Caki2 (cell line): ENCODE results near the gene EFHD1. TPM values are rescaled to one million over a fixed set of nuclear protein-coding genes. Genes with fewer than 3 reads are reported as not detected.
"Not testable (repeated sequence)": the region's sequence is repeated elsewhere in the genome, so short reads cannot be mapped to it uniquely, and the experiment has no call there.

Experiments
- DNase-seq: peaks from one replicate; pipeline ENCODE4 v3.0.0-alpha.2; 2015; ENCODE audit warnings: low read depth
- in situ Hi-C: cut with HindIII; loops from 2 replicates; pipeline ENCODE4 v1.10.0; 2016; ENCODE audit warnings: low sequenced_read_pairs, low pct_unique_long_range_greater_than_20kb, mixed read lengths
- total RNA-seq: library from RNA; depleted of rRNA; stranded (reverse); fragments of >200 nt; shearing (Covaris generic); gene quantifications from 2 replicates; pipeline ENCODE4 v1.2.3, GENCODE V29; 2014; ENCODE audit warnings: low replicate concordance

The EFHD1 gene
- total RNA-seq, 1 experiment from 2014 or later: 0.57 TPM

DNA sequence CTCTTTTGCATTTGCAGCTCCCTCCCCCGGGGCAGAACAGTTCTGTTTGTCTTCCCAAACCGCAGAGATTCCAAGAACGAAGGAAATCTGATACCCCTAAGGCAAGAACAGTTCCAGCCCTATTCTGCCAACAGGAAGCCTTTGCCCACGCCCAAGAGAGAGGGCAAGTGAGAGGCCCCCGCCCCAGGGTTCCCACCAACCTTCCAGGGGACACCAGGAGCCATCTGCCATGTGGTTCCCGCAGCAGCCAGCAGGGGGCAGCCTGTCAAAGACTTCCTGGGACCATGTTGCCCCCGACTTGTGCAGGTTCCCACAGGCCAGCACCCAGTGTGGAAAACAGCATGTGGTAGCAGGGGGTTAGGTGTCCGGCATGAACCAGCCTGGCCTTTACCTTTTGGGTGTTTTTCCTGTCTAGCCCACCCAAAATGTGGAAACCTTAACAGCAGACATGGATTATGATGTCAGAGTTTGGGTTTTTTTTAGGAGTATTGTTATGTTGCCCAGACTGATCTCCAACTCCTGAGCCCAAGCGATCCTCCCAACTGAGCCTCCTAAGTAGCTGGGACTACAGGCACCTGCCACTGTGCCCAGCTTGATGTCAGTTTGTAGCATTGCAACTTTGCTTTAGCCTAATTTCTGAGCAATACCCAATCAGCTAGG, 21.7 kb upstream of the EFHD1 start:
- in situ Hi-C loops: no loop called here
- peak; percentile 76 for DNase-seq

DNA sequence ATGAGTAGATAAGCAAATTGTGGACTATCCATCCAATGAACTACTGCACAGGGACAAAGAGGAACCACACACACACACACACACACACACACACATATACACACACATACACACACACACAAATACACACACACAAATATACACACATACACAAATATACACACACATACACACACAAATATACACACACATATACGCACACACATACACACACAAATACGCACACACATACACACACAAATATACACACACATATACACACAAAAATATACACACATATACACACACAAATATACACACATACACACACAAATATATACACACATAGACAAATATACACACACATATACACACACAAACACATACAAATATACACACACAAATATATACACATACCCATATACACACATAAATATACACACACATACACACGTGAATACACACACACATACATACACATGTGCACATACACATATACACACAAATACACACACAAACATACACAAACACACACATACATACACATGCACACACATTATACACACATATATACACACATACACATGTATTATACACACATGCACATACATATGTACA, 19.8 kb upstream of the EFHD1 start:
- no peak for DNase-seq
- in situ Hi-C loops: no loop called here

DNA sequence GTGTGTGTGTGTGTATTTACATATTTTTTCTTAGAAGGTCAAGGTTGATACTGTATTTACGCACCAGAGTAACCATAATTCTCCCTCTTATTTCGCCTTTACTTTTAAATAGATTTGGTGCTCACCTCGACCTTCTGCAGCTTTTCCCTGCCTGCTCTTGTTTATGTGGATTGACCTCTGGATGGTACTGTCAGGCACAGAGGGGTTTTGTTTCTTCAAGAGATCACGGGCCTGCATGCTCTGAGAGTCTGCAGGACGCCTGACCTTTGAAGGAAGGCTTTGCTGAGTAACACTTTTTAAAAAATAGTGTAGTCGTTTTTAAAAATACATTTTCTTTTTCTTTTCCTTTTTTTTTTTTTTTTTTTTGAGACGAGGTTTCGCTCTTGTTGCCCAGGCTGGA, 18.1 kb upstream of the EFHD1 start:
- in situ Hi-C loops: no loop called here
- no peak for DNase-seq

DNA sequence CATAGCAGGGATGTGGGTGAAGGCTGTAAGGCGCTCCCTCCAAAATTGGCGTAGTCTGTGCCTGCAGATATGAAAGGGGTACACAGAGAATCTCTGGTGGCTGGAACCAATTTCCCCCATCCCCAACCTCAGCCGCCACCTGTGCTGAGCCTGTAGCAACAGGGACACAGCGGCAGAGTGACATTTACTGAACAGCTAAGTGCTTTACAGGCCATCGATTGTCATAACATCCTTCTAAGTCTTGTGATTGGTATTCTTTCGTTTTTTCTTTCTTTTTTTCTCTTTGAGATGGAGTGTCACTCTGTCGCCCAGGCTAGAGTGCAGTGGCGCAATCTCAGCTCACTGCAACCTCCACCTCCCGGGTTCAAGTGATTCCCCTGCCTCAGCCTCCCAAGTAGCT, 12.2 kb upstream of the EFHD1 start:
- in situ Hi-C loops: no loop called here
- no peak for DNase-seq

DNA sequence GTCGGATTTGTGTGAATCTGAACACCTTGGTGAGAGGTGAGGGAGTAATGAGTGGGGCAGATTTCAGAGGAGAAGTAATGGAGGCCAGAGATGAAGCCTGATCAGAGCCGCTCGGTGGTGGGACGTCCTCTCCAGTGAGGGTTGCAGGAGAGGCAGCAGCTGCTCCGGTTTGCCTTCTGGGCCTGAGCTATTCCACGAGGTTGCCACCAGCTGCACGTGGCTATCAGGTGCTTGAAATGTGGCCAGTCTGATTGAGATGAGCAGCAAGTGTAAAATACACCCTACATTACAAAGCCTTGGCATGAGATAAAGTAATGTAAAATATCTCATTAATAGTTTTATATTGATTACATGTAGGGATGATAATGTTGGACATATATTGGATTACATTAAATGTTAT, 10.8 kb upstream of the EFHD1 start:
- DNase-seq: no peak
- in situ Hi-C loops: no loop called here

DNA sequence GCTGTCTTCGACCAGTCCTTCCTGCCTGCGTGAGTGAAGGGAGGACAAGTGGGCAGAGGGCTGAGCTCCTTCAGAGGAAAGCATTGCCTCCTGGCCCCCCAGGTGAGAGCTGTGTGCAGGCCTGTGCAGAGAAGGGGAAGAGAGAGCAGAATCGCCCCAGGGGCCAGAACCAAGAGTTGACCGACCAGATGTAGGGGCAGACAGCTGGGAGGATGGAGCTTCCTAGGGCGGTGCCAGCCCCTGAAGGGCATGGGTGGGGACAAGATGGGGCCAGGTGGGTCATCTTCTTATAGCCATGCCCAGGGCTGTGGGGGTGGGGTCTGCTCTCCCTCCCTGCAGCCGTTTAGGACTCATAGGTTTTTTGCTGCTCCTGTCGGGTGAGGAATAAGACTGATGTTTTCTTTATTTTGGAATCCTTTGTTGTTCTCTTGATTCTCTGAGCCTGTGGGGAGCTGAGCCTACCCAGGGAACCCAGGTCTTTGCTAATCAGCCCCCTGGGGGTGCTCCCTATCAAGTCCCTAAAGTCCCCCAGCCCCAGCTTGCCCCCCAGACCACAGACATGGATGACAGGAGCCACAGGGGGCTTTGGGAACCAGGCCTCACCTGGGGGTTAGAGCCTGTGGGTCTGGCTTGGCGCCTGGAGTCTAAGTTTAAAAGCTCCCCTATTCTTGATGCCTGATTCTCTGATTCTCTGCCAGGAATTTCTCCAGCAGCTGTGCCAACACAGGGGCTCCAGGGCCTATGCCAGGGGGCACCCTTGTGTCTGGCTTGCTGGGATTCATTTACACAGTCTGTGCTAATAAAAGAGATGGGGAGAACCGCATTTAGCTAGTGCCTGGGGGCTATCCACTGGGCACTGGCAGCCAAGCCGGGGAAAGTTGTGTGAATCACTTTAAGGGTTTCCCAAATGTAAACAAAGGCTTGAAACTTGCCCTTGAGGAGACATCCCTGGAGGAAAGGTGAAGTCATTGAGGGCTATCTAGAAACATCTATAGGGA, 9.3 kb upstream of the EFHD1 start:
- in situ Hi-C loops: no loop called here
- DNase-seq: no peak

DNA sequence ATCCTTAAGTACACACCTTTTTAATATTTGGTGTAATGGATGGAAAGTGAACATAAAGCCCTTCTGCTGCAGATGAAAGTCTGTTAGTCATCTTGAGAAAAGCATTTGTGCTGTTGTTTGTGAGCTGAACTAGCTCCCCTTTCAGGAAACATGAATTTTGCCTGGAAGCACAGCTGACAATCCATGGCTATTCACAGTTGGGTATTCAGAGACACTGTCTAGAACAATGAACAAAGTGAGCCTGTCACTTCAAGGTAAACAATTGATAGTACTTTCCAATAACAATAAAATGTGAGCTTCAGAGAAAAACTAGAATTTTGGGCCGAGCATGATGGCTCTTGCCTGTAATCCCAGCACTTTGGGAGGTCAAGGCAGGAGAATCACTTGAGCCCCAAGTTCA, 6.8 kb upstream of the EFHD1 start:
- no peak for DNase-seq
- in situ Hi-C loops: no loop called here

DNA sequence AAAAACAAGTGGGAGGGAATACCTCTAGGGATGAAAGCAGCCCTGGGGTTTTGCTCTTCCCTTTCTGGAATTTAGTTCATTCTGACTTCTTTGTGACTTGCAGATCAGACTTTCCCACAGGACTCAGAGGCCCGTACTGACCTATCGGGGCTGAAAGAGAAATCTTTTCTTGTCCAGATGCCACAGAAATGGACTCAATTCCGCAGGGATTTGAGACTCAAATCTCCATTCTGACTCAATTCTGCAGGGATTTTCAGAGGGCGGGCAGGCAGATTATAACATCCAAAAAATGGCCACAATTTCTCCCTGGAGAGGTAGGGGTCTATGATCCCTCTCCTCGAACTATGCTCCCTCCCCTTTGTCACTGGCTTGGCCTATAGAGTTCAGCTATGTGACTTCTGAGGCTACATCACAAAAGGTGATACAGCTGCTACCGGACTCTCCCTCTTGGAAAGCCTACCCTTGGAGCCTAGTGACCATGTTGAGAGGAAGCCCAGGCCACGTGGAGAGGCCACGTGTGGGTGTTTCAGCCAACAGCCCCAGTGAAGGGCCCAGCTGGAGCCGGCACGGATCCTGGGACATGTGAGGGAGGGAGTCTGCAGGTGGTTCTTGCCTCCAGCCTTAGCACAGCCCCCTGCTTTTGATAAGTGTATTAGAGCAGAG, 4.8 kb upstream of the EFHD1 start:
- no peak for DNase-seq
- in situ Hi-C loops: no loop called here

DNA sequence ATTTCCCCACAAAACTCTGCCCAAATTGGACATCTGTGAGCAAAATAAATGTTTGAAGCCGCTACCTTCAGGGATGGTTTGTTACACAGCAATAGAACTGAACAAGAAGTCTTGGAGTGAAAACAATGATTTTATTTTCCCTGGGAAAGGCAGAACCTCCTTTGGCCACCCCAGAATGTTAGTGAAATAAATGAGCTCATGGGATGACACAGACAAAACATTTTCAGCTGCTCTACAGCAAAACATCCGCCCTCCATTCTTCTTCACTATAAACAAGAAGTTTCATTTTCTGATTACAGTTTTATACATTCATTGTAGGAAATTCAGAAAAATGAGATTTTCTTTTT, 4.3 kb upstream of the EFHD1 start:
- no peak for DNase-seq
- in situ Hi-C loops: no loop called here

DNA sequence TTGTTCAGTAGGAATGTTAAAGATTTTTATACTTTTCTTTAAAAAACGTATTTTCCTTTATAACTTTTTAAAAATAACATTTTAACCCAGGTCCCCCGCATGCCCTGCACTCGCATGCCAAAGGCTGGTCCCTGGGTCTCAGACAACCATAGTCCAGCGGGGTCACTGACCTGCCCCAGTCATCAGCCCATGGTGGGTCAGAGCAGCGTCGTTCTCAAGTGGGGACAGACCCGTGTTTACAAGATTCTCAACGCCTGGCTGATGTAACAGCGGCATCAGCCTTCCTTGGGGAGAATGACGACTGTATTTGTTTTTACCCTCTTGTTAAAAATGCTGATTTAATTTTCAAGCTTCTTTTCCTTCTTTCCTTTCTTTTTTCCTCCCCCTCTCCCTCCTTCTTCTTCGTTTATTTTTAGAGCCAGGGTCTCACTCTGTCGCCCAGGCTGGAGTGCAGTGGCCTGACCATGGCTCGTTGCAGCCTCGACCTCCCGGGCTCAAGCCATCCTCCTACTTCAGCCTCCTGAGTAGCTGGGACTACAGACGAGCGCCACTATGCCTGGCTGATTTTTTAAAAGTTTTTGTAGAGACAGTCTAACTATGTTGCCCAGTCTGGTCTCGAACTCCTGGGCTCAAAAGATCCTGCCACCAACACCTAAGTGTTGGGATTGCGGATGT, 1.0 kb upstream of the EFHD1 start:
- no peak for DNase-seq
- in situ Hi-C loops: no loop called here

DNA sequence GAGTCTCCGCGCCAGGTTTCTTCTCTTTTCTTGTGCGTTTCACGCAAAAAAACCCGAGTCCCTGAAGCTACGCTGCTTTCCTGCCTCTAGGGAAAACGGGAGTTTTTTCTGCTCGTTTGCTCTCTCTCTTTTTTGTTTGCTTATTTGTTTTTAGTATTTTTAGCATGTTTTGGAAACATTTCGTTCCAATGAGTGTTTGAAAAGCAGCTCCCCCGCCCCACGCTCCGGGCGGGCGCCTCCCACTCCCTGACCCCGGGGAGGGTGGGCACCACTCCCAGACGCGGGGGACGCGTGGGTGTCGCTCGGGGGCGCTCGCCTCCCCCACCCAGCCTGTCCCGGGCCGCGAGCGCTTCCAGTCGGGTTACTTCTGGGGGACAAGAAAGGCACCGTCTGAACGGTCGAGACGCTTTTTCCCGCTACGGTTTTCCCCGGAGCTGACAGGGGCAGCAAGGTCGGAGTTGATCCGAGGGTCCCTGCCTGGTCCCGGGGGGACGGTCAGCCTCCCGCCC, 446 bp upstream of the EFHD1 start:
- DNase-seq: peak; percentile 61

DNA sequence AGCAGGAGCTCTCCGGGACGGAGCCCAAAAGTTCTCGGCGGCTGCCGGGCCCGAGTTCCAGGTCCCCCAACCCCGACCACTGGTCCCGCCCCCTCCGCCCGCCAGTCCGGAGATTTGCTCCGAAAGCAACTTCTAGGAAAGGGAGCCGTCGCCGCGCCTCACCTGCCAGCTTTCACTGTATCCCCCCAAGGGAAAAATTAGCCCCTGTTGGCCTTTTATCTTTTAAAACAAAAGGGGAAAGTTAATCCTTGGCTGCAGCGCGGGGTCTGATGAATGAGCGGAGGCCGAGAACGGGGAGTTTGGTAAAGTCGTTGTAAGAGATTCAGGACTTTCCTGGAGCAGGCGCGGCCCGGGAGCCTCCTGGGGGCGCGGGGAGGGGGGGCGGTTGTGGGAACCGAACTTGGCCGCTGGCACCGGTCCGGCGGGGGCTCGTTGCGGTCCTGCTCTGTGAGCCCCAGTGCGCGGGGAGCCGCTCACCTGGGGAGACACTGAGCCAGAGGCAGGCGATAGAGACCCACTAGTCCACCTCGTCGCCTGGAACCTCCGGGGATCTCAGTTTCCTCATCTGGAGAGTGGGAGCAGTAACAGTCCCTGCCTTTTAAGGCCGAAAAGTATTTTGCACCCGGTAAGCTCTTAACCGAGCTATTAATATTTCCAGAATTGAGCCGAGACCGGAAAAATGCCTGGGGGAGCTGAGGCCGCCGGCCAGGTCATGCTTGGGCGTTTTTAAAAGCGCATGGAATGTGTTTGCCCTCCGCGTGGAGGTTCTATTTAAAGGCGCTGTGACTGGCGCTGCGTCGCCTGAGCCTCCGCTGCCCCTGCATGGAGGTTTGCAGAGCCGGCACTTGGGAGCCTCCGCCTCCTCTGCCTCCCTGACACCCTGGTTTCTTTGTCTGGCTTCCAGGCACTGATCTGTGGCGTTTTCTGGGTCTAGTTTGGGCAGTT, 1.1 kb downstream of the EFHD1 start:
- no peak for DNase-seq
- in situ Hi-C loops: no loop called here

More for the DNA sequence above, 446 bp upstream of the EFHD1 start:
- in situ Hi-C loops: no loop called here

DNA sequence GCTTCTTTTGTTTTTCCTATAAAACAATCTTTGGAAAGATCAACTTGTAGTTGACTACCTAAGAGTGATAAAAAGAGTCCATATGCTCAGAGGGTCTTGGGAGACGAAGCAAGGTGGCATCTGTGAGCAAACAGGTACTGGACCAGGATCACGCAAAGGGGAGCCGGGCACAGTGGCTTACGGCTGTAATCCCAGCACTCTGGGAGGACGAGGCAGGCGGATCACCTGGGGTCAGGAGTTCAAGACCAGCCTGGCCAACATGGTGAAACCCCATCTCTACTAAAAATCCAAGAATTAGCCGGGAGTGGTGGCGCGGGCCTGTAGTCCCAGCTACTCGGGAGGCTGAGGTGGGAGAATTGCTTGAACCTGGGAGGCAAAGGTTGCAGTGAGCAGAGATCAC, 2.0 kb downstream of the EFHD1 start:
- DNase-seq, in situ Hi-C loops: not testable (repeated sequence)

DNA sequence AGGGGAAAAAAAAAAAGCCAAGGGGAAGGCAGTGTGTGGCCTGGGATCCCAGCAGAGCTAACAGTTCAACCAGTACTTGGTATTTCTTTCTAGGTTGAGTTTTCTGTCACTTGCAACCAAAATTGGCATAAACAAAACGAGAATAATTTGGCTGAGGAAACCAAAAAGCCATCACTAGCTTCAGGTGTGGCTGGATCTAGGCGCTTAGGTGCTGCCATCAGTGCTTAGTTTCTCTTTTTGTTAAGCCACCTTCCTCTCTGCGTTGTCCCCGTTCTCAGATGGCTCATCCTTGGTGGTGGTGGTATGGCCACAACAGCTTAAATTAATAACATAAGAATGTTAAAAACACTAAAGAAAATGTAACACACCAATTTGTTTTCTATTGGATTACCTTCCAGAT, 2.4 kb downstream of the EFHD1 start:
- no peak for DNase-seq
- in situ Hi-C loops: no loop called here

DNA sequence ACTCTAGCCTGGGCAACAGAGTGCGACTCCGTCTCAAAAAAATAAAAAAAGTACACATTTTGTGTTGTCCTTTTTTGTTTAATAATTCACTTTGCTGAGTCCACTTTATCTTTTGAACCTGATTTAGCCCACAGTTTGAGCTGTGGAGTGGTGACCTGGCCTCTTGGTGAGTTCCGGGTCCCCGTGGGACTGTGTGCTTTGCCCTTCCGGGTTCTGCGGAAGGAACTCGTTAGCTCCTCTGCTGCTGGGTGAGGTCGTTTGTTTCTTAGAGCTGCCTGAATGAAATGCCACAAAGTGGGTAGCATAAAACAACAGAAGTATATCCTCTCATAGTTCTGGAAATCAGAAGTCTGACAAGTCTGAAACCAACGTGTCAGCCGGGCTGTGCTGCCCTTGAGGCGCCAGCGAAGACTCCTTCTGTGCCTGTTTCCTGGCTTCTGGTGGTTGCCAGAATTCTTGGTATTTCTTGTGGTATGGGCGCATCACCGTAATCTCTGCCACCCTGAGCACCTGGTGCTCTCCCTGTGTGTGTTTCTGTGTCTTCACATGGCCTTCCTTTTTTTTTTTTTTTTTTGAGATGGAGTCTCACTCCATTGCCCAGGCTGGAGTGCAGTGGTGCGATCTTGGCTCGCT, 3.5 kb downstream of the EFHD1 start:
- no peak for DNase-seq
- in situ Hi-C loops: no loop called here

DNA sequence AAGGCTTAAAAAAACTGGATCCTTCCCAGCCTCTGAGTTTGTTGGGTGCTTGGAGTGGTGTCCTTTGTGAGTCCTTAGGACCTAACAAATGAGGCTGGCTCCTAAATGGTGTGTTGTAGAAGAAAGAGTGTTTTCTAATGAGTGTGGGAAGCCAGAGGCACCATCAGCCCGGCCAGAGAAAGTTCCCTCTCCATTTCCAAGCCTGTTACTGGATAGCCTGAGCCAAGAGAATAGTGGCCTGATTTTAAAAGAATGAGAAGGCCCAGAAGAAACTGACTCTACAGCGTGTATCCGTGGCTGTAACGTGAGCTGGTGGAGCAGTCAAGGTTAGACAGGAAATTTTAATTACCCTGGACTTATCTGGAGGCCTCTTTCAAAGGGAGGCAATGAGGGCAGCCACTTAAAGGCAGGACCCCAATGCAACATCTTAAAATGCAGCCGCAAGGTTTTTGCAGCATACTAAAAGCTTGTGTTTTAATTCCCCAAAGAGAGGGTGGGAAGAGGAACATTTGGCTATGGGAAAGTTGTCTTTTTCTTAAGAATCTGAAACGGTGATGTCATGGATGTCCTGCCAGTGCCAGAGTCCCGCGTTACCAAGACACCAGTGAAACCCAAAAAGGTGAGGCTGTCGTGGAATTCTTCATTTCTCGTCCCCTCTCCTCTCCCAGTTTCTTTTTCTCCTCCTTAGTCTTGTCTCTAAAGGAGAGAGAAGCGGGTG, 4.6 kb downstream of the EFHD1 start:
- in situ Hi-C loops: no loop called here
- DNase-seq: no peak
